SK-N-SH treated with all-trans-retinoic acid at 6 μM for 48 hours (cell line): ENCODE data around the gene TJP2.

ENCODE experiments used
- ATAC-seq: fragments of 200-7000 bp; cut with Tn5 transposase; 3 replicates; pipeline ENCODE4 v1.9.1; 2020; ENCODE audit warnings: mild to moderate bottlenecking, moderate library complexity
- ARNTL ChIP-seq: fragments of 450-650 bp; formaldehyde crosslinking; IDR thresholded peaks from 2 replicates; pipeline ENCODE4 v1.5.0; 2020; ENCODE audit warnings: low read depth, mild to moderate bottlenecking, moderate library complexity, borderline replicate concordance
- CREB5 ChIP-seq: fragments of 250-450 bp; sonication (Bioruptor Pico); IDR thresholded peaks from 2 replicates; pipeline ENCODE4 v1.5.1; 2020; ENCODE audit warnings: low read depth, mild to moderate bottlenecking, moderate library complexity
- CSDC2 ChIP-seq: fragments of 250-450 bp; sonication (Bioruptor Pico); IDR thresholded peaks from 2 replicates; pipeline ENCODE4 v1.5.0; 2020; ENCODE audit warnings: mild to moderate bottlenecking, moderate library complexity
- CSRNP3 ChIP-seq: fragments of 250-450 bp; sonication (Bioruptor Pico); IDR thresholded peaks from 2 replicates; pipeline ENCODE4 v1.5.1; 2021; ENCODE audit warnings: mild to moderate bottlenecking, moderate library complexity
- ESRRG ChIP-seq: fragments of 250-450 bp; sonication (Bioruptor Pico); IDR thresholded peaks from 2 replicates; pipeline ENCODE4 v1.6.1; 2021; ENCODE audit warnings: mild to moderate bottlenecking
- GLIS3 ChIP-seq: fragments of 250-450 bp; sonication (Bioruptor Pico); IDR thresholded peaks from 2 replicates; pipeline ENCODE4 v1.5.0; 2020; ENCODE audit warnings: mild to moderate bottlenecking, moderate library complexity
- ISL1 ChIP-seq: fragments of 250-450 bp; sonication (Bioruptor Pico); IDR thresholded peaks from 2 replicates; pipeline ENCODE4 v2.1.2; 2022; ENCODE audit warnings: mild to moderate bottlenecking, moderate library complexity
- OSR1 ChIP-seq: fragments of 250-450 bp; sonication (Bioruptor Pico); IDR thresholded peaks from 2 replicates; pipeline ENCODE4 v1.8.0; 2022; ENCODE audit warnings: moderate library complexity, mild to moderate bottlenecking, inconsistent platforms
- PATZ1 ChIP-seq: fragments of 250-450 bp; sonication (Bioruptor Pico); IDR thresholded peaks from 2 replicates; pipeline ENCODE4 v1.8.0; 2020; ENCODE audit warnings: mild to moderate bottlenecking, moderate library complexity, borderline replicate concordance
- POU6F1 ChIP-seq: fragments of 250-450 bp; sonication (Bioruptor Pico); IDR thresholded peaks from 2 replicates; pipeline ENCODE4 v1.8.0; 2021; ENCODE audit warnings: low read depth, mild to moderate bottlenecking, moderate library complexity, borderline replicate concordance
- RARB ChIP-seq: fragments of 250-450 bp; sonication (Bioruptor Pico); IDR thresholded peaks from 2 replicates; pipeline ENCODE4 v1.8.0; 2021; ENCODE audit warnings: mild to moderate bottlenecking, moderate library complexity
- SNAI2 ChIP-seq: fragments of 250-450 bp; sonication (Bioruptor Pico); IDR thresholded peaks from 2 replicates; pipeline ENCODE4 v1.5.0; 2020; ENCODE audit warnings: mild to moderate bottlenecking, moderate library complexity
- TCF4 ChIP-seq: fragments of 250-450 bp; sonication (Bioruptor Pico); IDR thresholded peaks from 2 replicates; pipeline ENCODE4 v1.8.0; 2021; ENCODE audit warnings: mild to moderate bottlenecking, moderate library complexity, borderline replicate concordance
- TOX ChIP-seq: fragments of 250-450 bp; sonication (Bioruptor Pico); IDR thresholded peaks from 2 replicates; pipeline ENCODE4 v1.8.0; 2021; ENCODE audit warnings: mild to moderate bottlenecking, moderate library complexity, borderline replicate concordance
- ZC3H10 ChIP-seq: fragments of 250-450 bp; sonication (Bioruptor Pico); IDR thresholded peaks from 2 replicates; pipeline ENCODE4 v1.5.1; 2021; ENCODE audit warnings: mild to moderate bottlenecking, moderate library complexity
- ZFP30 ChIP-seq: fragments of 450-650 bp; formaldehyde crosslinking; IDR thresholded peaks from 2 replicates; pipeline ENCODE4 v1.5.0; 2022; ENCODE audit warnings: mild to moderate bottlenecking, moderate library complexity
- ZNF565 ChIP-seq: fragments of 450-650 bp; formaldehyde crosslinking; conservative IDR thresholded peaks from 2 replicates; pipeline ENCODE4 v1.5.0; 2020; ENCODE audit warnings: low read depth, mild to moderate bottlenecking, moderate library complexity
- ZNF70 ChIP-seq: fragments of 450-650 bp; formaldehyde crosslinking; IDR thresholded peaks from 2 replicates; pipeline ENCODE4 v1.5.0; 2020; ENCODE audit warnings: mild to moderate bottlenecking, moderate library complexity
- ZNF8 ChIP-seq: fragments of 450-650 bp; formaldehyde crosslinking; IDR thresholded peaks from 2 replicates; pipeline ENCODE4 v1.5.0; 2020; ENCODE audit warnings: mild to moderate bottlenecking, moderate library complexity

Gene TJP2

GRCh38 chr9:69232135-69232534, 58.1 kb downstream of the TJP2 start (continued):
- TF ChIP-seq ZC3H10 (CRISPR knock-in tag) (no peak), ZNF8 (no peak), ZNF565 (CRISPR knock-in tag) (no peak), CSDC2 (CRISPR knock-in tag) (no peak), ZNF70 (CRISPR knock-in tag) (no peak), CSRNP3 (CRISPR knock-in tag) (no peak), RARB (CRISPR knock-in tag) (no peak), ARNTL (CRISPR knock-in tag) (no peak), SNAI2 (CRISPR knock-in tag) (no peak)

- TF ChIP-seq ZNF565 (CRISPR knock-in tag) (no peak), OSR1 (CRISPR knock-in tag) (no peak), CSRNP3 (CRISPR knock-in tag) (no peak), GLIS3 (CRISPR knock-in tag) (no peak), POU6F1 (CRISPR knock-in tag) (no peak), ZFP30 (no peak), PATZ1 (no peak), ARNTL (CRISPR knock-in tag) (no peak), TCF4 (CRISPR knock-in tag) (no peak), RARB (CRISPR knock-in tag) (no peak), ESRRG (no peak)
- TF ChIP-seq, all 23 proteins: peak for 0
- no peak for ATAC-seq
These were observed 60.6 kb downstream of the TJP2 start for GRCh38 chr9:69234683-69235082.

GRCh38 chr9:69236188-69236587, 62.1 kb downstream of the TJP2 start:
- TF ChIP-seq ISL1 (no peak), CREB5 (no peak), PATZ1 (no peak), ZNF8 (no peak), ZNF565 (CRISPR knock-in tag) (no peak), RARB (CRISPR knock-in tag) (no peak), TOX (no peak), SNAI2 (CRISPR knock-in tag) (no peak), ESRRG (no peak), ZFP30 (no peak)
- no peak for ATAC-seq
